ENCODE results near the gene LRP1B.

The LRP1B gene

GRCh38 chr2:141380008-141380979 lies 750.5 kb downstream of the LRP1B start:
- no peak for DNase-seq

DNA sequence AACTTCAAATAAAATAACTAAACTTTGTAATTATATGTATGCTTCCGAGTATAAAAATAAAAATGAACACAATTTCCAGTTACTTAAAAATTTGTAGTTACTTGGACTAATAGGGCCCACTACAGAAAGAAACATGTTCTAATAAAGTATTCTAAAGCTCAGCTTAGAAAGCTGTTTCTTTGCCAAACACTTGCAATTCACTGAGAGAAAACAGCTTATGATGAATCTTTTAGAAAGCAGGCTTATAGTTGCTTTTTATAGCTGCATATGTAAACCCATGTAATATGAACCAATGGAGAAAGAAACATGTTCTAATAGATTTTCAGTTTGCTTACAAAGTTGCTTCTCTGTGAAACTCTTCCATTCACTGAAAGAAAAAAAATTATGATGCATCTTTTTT lies 766.0 kb downstream of the LRP1B start:
- no peak for DNase-seq

GRCh38 chr2:141362311-141362710 lies 768.5 kb downstream of the LRP1B start:
- DNase-seq: no peak

GRCh38 chr2:141348481-141348880 lies 782.3 kb downstream of the LRP1B start:
- DNase-seq: no peak

DNA sequence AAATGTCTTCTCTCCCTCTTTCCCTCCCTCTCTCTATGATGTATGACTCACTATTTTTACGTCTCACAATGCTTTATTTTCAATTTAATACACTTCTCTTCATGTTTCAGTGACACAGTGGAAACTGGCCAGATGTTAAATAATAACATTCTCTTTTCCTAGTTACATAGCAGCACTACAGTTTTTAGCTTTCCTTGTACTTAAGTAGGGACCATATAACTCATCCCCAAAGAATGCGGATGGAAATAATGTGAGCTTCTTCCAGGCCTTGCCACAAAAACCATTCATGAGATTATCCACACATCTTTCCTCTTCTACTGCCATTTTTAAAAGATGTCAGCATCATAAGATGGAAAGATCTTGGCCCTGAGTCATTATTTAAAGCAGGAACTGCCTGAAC lies 789.4 kb downstream of the LRP1B start:
- DNase-seq: no peak

- DNase-seq: no peak
These were observed 799.7 kb downstream of the LRP1B start for GRCh38 chr2:141331127-141331526.

- DNase-seq: no peak
These were observed 800.9 kb downstream of the LRP1B start for GRCh38 chr2:141329964-141330363.

GRCh38 chr2:141323571-141323970 lies 807.2 kb downstream of the LRP1B start:
- no peak for DNase-seq

DNA sequence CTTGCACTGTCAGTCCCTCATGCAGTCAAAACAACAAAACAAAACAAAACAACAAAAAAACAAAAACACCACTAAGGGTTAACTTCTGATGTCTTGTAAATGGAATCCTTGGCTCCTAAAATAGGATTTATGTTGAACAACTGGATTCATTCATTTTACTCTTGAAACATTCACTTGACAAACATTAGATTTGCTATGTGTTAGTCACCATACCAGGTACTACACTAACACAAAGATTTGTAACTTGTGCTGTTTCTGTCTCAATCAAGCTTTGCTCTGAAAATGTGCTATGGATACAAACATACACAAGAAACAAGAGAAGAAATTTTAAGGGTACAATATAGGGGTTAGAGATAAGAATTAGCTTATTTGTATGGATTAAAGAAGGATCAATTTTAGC lies 812.8 kb downstream of the LRP1B start:
- no peak for DNase-seq

DNA sequence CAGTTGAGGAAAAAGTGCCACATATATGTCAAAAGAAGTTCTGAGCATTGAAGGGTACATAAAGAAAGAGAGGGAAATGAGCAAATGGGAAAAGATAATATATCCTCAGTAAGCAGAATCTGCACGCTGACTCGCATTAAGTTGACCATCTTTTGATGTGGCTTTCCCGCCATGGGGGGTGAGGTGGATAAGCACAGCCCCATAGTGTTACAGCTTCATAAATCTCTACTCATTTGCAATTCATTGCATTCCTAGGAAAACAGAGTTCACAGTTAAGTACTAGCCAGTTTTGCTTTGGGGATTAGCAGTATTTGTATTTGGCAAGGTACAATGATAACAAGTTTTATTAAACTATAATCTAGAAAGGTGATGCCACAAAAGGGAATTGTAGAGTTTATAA lies 814.2 kb downstream of the LRP1B start:
- no peak for DNase-seq

- DNase-seq: no peak
These were observed 814.7 kb downstream of the LRP1B start for GRCh38 chr2:141316103-141316502.

- no peak for DNase-seq
These were observed 816.8 kb downstream of the LRP1B start for GRCh38 chr2:141313972-141314371.

DNA sequence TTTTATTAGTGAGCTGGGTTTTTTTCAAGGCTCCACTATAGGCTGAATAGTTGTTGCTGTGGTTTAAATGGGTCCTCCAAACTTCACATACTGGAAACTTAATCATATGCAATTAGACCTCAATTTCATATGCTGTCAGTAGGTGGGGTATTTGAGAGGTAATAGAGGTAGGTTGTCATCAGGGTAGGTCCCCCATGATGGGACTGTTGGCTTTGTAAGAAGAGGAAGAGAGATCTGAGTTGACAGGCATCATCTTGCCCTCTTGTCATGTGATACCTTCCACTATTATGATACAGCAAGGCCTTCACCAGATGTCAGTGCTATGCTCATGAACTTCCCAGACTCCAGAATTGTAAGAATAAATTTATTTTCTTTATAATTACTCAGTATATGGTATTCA lies 819.4 kb downstream of the LRP1B start:
- no peak for DNase-seq

DNA sequence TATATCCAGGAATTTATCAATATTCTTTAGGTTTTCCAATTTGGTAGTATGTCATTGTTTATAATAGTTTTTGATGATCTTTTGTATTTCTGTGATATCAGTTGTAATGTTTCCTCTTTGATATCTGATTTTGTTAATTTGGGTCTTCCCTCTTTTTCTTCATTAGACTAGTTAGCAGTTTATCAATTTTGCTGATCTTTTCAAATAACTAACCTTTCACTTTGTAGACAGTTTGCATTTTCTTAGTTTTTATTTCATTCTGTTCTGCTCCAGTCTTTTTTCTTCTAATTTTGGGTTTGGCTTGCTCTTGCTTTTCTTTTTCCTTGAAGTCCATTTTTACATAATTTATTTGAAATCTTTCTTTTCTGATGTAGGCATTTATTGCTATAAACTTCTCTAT lies 824.4 kb downstream of the LRP1B start:
- DNase-seq: no peak

- DNase-seq: no peak
These were observed 829.3 kb downstream of the LRP1B start for GRCh38 chr2:141301551-141301950.

- DNase-seq: no peak
These were observed 850.8 kb downstream of the LRP1B start for GRCh38 chr2:141280037-141280436.

DNA sequence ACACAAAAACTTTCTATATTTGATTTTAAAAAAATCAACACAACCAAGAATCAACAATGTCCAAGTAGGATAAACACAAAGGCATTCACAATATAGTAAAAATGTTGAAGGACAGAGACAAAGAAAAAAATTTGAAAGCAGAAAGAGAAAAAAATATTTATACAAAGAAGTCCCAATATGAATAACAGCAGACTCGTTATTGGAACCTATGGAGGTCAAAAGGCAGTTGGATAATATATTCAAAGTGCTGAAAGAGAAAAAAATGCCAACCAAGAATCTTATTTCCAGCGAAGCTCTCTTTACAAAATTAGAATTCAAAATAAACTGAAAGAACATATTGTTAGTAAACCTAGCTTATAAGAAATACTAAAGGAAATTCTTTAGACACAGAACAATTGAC lies 859.5 kb downstream of the LRP1B start:
- DNase-seq: no peak

- DNase-seq: no peak
These were observed 866.0 kb downstream of the LRP1B start for GRCh38 chr2:141264848-141265247.

- no peak for DNase-seq
These were observed 869.9 kb downstream of the LRP1B start for GRCh38 chr2:141260911-141261310.

DNA sequence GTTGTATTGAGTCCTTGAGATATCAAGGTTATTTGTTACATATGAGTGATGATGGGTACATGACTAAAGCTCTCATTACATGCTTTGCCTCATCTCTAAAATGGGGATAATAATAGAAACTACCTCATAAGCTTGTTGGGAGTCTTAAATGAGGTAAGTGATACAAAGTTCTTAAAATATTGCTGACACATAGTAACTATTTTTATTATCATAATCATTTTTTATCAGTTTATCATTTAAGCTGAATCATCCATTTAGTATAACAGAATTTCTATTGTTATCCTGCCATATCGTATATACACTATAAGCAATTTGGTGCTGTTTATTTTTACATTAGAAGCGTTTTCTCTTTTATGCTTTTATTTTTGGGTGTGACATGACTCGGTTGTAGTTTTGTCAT lies 871.1 kb downstream of the LRP1B start:
- no peak for DNase-seq

DNA sequence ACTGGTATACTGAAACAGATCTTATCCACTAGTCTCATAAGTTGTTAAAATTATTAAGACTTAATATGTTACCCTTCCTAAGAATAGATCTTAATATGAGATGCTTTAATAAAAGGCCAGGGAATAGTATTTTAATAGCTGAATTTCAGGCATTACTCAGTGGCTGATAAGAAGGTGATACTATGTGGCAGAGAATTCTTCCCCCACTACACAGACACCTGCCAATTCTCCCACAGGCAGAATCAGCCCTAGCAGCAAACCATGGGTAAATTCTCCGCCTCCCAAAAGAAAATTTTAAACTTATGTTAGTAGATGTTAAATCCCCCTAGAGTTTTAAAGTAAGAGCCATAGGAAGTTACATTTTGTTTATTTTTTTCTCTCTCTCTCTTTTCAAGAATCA lies 888.8 kb downstream of the LRP1B start:
- no peak for DNase-seq

DNA sequence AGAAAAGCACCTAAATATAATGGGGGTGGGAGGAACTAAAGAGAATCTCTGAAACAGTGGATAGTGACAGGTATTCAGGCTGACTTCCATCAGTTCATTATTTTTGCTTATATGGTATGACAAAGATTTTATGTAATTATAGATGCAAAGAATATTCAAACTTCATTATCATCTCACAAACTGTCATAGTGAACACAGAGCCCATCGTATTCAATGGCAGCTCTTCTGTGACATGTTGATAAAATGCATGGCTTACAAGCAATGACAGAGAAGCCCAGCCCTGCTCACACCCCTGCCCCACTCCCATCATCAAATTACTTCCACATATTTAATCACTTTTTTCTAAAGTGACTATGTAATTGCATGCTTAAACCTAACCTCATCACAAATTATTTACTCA lies 904.3 kb downstream of the LRP1B start:
- no peak for DNase-seq

DNA sequence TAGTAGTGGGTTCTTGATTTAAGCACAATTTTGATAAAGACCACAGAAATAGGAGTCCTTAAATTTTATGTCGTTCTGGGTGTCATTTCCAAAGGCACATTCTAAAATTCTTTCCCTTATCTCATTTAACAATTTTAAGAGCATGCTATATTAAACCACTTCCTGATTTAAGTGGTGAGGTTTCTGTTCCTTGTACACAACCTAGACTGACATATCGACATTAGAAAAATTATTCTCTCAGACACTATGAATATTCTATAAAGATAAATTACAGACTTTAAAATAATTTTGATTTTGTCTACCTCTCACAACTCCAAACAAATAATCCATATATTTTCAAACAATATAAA lies 923.8 kb downstream of the LRP1B start:
- no peak for DNase-seq

DNA sequence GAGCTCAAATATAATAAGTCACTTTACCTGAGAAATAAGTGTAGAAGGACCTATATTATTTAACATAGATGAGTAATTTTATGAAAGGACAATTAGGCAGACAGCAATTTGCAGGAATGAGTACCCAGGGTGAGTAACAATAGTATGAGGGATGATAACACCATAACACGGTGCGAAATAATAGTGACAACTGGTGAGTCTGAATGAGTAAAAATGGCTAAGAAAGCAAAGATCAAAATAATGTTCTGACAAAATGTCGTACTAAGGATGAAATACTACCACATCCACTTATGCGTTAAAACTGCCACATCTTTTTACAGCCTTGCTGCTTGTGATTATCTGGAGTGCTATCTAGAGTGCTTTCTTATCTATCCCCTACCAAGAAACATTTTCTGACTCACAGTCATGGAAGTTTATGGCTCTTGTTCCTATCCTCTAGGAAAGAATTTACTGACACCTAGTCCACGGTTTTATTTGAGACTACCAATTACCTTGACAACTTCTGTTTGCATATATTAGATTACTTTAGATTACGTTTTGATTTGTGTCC lies 929.7 kb downstream of the LRP1B start:
- DNase-seq: no peak

DNA sequence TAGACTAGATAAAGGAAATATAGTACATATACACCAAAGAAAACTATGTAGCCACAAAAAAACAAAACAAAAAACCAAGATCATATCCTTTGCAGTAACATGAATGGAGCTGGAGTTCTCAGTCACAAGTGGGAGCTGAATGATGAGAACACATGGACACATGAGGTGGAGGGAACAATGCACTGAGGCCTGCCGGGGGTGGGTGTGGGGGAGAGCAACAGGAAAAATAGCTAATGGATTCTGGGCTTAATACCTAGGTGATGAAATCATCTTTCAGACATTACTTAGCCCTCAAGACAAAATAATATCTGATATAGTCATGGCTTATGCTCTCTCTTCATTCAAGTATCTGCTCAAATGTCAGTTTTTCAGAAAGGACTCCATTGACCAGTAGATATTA lies 930.6 kb downstream of the LRP1B start:
- DNase-seq: no peak

All from activated CD4-positive, CD25-positive, alpha-beta regulatory T cell treated with anti-CD3 and anti-CD28 coated beads, Interleukin-2, amount 50 U/mL, for 72 hours (primary cell).